K562 (cell line): Measurements from ENCODE around the gene ZNF362. TPM values are rescaled to one million over a fixed set of nuclear protein-coding genes. Genes with fewer than 3 reads are reported as not detected.

ENCODE experiments used
- ATAC-seq: fragments of 200-7000 bp; cut with Tn5 transposase; 3 replicates; pipeline ENCODE4 v1.9.1; 2020; ENCODE audit warnings: moderate library complexity
- BruUV-seq: library from RNA; stranded (reverse); fragments of 400-500 nt; replicated peaks from 2 replicates; lab custom pipeline; 2021; lab: Mats Ljungman, UMichigan
- CTCF ChIA-PET: fragments of 300-600 bp; formaldehyde crosslinking; extraction: SDS; loops from one replicate; lab custom pipeline; 2021; ENCODE audit warnings: low intra/inter-chr PET ratio; lab: Yijun Ruan, JAX
- POLR2A ChIA-PET: fragments of 300-600, 350-650 bp; sonication (Branson Sonifier 250); formaldehyde crosslinking; extraction: SDS; loops from one replicate; lab custom pipeline; 2021; ENCODE audit warnings: antibody characterized with exemption, inconsistent platforms; lab: Yijun Ruan, JAX
- DNase-seq, 4 experiments: peaks; one replicate each; pipeline versions ENCODE4 v3.0.0 to v3.0.0-alpha.2; 2011 to 2018; ENCODE audit warnings: low spot score in 3 of 4, mixed read lengths in 3 of 4; ENCODE audit errors: extremely low read depth in 1 of 4
- FAIRE-seq: peaks from 2 replicates; lab custom pipeline; 2011; peaks lifted over from hg19 to GRCh38; lab: Jason Lieb, UNC
- H2AFZ ChIP-seq: 2 replicates; pipeline ENCODE4 v1.6.0; 2011; ENCODE audit warnings: low read depth, low read length, control low read depth, inconsistent platforms
- H3K27ac ChIP-seq: fragments of 200-600 bp; 3 replicates; pipeline ENCODE4 v1.8.0; 2011; ENCODE audit warnings: low read depth, mild to moderate bottlenecking, control low read depth, inconsistent platforms, low read length, moderate library complexity, mixed read lengths; ENCODE audit errors: extremely low read depth
- H3K27me3 ChIP-seq, 2 experiments: fragments of 300-600 bp in 1 of 2; 2 replicates in 1 of 2; 3 replicates in 1 of 2; pipeline versions ENCODE4 v1.6.0 to v1.8.0; 2011; ENCODE audit warnings: inconsistent platforms in 2 of 2, low read length in 2 of 2, mild to moderate bottlenecking in 1 of 2, mixed read lengths in 1 of 2, moderate library complexity in 1 of 2; ENCODE audit not compliant: control insufficient read depth in 2 of 2, insufficient read depth in 2 of 2
- H3K36me3 ChIP-seq: fragments of 300-600 bp; 3 replicates; pipeline ENCODE4 v1.8.0; 2011; ENCODE audit warnings: mild to moderate bottlenecking, low read length, inconsistent platforms; ENCODE audit not compliant: control insufficient read depth, insufficient read depth
- H3K4me1 ChIP-seq, 2 experiments: fragments of 200-600 bp in 1 of 2; replicated peaks in 1 of 2; 2 replicates in 1 of 2; 3 replicates in 1 of 2; pipeline versions ENCODE4 v1.5.1 to v1.8.0; 2011; ENCODE audit warnings: inconsistent platforms in 2 of 2, low read length in 2 of 2, mild to moderate bottlenecking in 1 of 2, mixed read lengths in 1 of 2, moderate library complexity in 1 of 2; ENCODE audit not compliant: control insufficient read depth in 2 of 2, insufficient read depth in 2 of 2
- H3K4me2 ChIP-seq: 2 replicates; pipeline ENCODE4 v1.6.1; 2011; ENCODE audit warnings: low read length, control low read depth, inconsistent platforms, mixed read lengths; ENCODE audit not compliant: insufficient read depth
- H3K4me3 ChIP-seq: fragments of 200-600 bp; sonication (generic), shearing (Covaris generic); 2 replicates; pipeline ENCODE4 v1.5.1; 2016; ENCODE audit warnings: control low read depth, inconsistent platforms
- H3K79me2 ChIP-seq: fragments of 200-600 bp; 3 replicates; pipeline ENCODE4 v1.8.0; 2011; ENCODE audit warnings: low read length, inconsistent platforms; ENCODE audit not compliant: control insufficient read depth, insufficient read depth
- H3K9ac ChIP-seq, 2 experiments: 2 replicates each; pipeline versions ENCODE4 v1.6.0 to v1.6.1; 2011; ENCODE audit warnings: low read depth in 2 of 2, low read length in 2 of 2, control low read depth in 1 of 2, inconsistent platforms in 1 of 2, mild to moderate bottlenecking in 1 of 2, mixed read lengths in 1 of 2; ENCODE audit not compliant: insufficient read depth in 1 of 2
- H3K9me1 ChIP-seq: one replicate; pipeline ENCODE4 v1.6.0; 2011; ENCODE audit warnings: inconsistent platforms, mild to moderate bottlenecking, low read length, moderate library complexity; ENCODE audit not compliant: control insufficient read depth, insufficient read depth
- H3K9me3 ChIP-seq: replicated peaks from 2 replicates; pipeline ENCODE4 v1.5.1; 2011; ENCODE audit warnings: low read depth, low read length, inconsistent platforms; ENCODE audit not compliant: control insufficient read depth, insufficient read depth
- H4K20me1 ChIP-seq: replicated peaks from 2 replicates; pipeline ENCODE4 v1.6.1; 2011; ENCODE audit warnings: low read length, inconsistent platforms, mixed read lengths; ENCODE audit not compliant: control insufficient read depth, insufficient read depth
- BACH1 ChIP-seq: fragments of 200-800 bp; sonication (Bioruptor generic); IDR thresholded peaks from 2 replicates; pipeline ENCODE4 v1.6.1; 2016; ENCODE audit warnings: missing genetic modification characterization, missing compliant biosample characterization
- EWSR1 ChIP-seq: fragments of 450-650 bp; IDR thresholded peaks from 2 replicates; pipeline ENCODE4 v1.6.1; 2018; ENCODE audit warnings: borderline replicate concordance, mild to moderate bottlenecking, low read depth, moderate library complexity; ENCODE audit not compliant: partially characterized antibody
- MED1 ChIP-seq: sonication (generic); formaldehyde crosslinking; IDR thresholded peaks from 2 replicates; pipeline ENCODE4 v1.8.1; 2023; ENCODE audit warnings: missing genetic modification reagents, borderline replicate concordance
- NEUROD1 ChIP-seq: fragments of 150-350 bp; IDR thresholded peaks from 2 replicates; pipeline ENCODE4 v1.6.1; 2014; ENCODE audit warnings: borderline replicate concordance, low read length, low read depth; ENCODE audit not compliant: partially characterized antibody
- PPARD ChIP-seq: fragments of 250-450 bp; sonication (Bioruptor Pico); IDR thresholded peaks from 2 replicates; pipeline ENCODE4 v1.8.0; 2022; ENCODE audit warnings: inconsistent platforms, mild to moderate bottlenecking, moderate library complexity
- TAF1 ChIP-seq: IDR thresholded peaks from 2 replicates; pipeline ENCODE4 v1.6.1; 2011; ENCODE audit warnings: mild to moderate bottlenecking, low read length, moderate library complexity; ENCODE audit not compliant: insufficient read depth, control insufficient read depth, severe bottlenecking; ENCODE audit errors: extremely low read depth
- TEAD1 ChIP-seq, 2 experiments: fragments of 450-650 bp in 1 of 2; sonication (generic) in 1 of 2; formaldehyde crosslinking; IDR thresholded peaks; 2 replicates each; pipeline versions ENCODE4 v1.4.0 to v1.8.0; 2020 to 2022; ENCODE audit warnings: mild to moderate bottlenecking in 2 of 2, missing genetic modification reagents in 1 of 2
- YY1 ChIP-seq, 3 experiments: IDR thresholded peaks; 2 replicates each; pipeline ENCODE4 v1.6.1; 2011; ENCODE audit warnings: low read length in 2 of 3, mild to moderate bottlenecking in 2 of 3, moderate library complexity in 2 of 3, borderline replicate concordance in 1 of 3, control low read depth in 1 of 3, low read depth in 1 of 3; ENCODE audit not compliant: insufficient read depth in 3 of 3, insufficient replicate concordance in 2 of 3, control insufficient read depth in 1 of 3, insufficient read length in 1 of 3; ENCODE audit errors: extremely low read depth in 1 of 3
- ZNF316 ChIP-seq: fragments of 450-650 bp; IDR thresholded peaks from 2 replicates; pipeline ENCODE4 v1.6.1; 2016
- WGBS: fragments of 100-300 bp; shearing (Covaris generic); methylation state at CpG from one replicate; pipeline ENCODE4 v1.1.6; 2016; ENCODE audit warnings: low coverage, mixed read lengths; ENCODE audit not compliant: insufficient coverage; ENCODE audit errors: missing lambda C conversion rate; 5-methylcytosine and 5-hydroxymethylcytosine counted together
- in situ Hi-C: fragments of 300-500 bp; cut with MboI; formaldehyde crosslinking; loops from 4 replicates; pipeline ENCODE4 v1.15.0; 2018; ENCODE audit warnings: inconsistent platforms, mixed read lengths
- intact Hi-C: fragments of 100-400 bp; cut with micrococcal nuclease; formaldehyde crosslinking; loops from 2 replicates; pipeline ENCODE4 v1.14.2; 2022
- polyA plus RNA-seq, 8 experiments: library from polyadenylated mRNA; depleted of rRNA in 4 of 8; stranded (reverse) in 5 of 8; unstranded in 3 of 8; fragments of >200 nt; fragmentation: Nextera tagmentation in 2 of 8; fragmentation: Illumina TruSeq in 1 of 8; extraction: Ambion mirVana in 2 of 8; extraction: Trizol in 1 of 8; gene quantifications; 2 replicates each; pipeline versions ENCODE4 v1.2.1 to v1.2.3, GENCODE V29; 2011 to 2014; ENCODE audit warnings: inconsistent platforms in 1 of 8, missing spikeins in 1 of 8
- total RNA-seq, 7 experiments: library from RNA; depleted of rRNA in 6 of 7; stranded (reverse); fragments of >200 nt in 6 of 7; fragmentation: Illumina TruSeq in 2 of 7; extraction: Trizol in 2 of 7; gene quantifications; 2 replicates each; pipeline versions ENCODE4 v1.2.1 to v1.2.3, GENCODE V29; 2011 to 2021; ENCODE audit warnings: low replicate concordance in 1 of 7
- TF ChIP-seq, protein P1 (sequence below), 3 experiments: IDR thresholded peaks in 2 of 3; conservative IDR thresholded peaks in 1 of 3; 2 replicates each; pipeline ENCODE4 v1.5.1; 2011 to 2012; ENCODE audit warnings: low read length in 3 of 3, mild to moderate bottlenecking in 3 of 3, control low read depth in 2 of 3, improper control_type of control experiment in 1 of 3, inconsistent platforms in 1 of 3, low read depth in 1 of 3, mixed read lengths in 1 of 3, moderate library complexity in 1 of 3; ENCODE audit not compliant: insufficient read depth in 2 of 3

Gene ZNF362
- total and polyA plus RNA-seq, 9 of the 15 experiments (the other 6 are each of a cell fraction or from before 2014, with no cell fraction given), result 0.01 to 1.1 (median 0.35) TPM; not detected in 1

DNA sequence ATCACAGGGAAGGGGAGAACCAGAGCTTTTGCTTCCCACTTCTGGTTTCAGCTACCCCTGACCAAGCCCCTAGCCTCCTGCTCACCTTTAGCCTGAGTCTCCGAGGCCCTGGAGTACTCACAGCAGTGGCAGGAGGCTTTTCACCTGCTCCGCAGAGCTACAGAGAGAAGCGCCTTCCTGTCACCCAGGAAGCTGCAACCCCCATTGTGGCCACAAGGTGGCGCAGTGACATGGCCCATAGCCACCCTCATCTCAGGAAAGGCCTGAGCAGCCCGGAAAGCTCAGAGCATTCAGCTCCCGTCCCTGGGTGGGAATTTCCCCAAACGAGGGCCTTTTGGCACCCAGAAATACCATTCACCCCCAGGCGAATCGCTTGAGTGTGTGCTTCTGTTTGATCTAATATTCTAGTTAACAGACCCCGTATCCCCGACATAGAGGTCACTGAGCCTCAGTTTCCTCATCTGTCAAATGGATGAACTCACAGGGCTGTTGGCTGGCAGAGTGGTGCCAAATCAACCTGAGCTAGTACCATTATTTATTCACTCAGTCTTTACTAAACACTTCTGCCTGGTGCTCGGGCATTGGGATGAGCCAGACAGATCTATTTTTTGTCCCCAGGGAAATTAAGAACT, 39.3 kb downstream of the ZNF362 start (continued):
- no peak for TF ChIP-seq NEUROD1
- TF ChIP-seq BACH1 (tag), result no peak
- TF ChIP-seq MED1 (CRISPR knock-in tag), result no peak
- TF ChIP-seq EWSR1, result no peak
- no peak for TF ChIP-seq PPARD (CRISPR knock-in tag)
- no peak for TF ChIP-seq TAF1
- TF ChIP-seq ZNF316, result no peak

DNA sequence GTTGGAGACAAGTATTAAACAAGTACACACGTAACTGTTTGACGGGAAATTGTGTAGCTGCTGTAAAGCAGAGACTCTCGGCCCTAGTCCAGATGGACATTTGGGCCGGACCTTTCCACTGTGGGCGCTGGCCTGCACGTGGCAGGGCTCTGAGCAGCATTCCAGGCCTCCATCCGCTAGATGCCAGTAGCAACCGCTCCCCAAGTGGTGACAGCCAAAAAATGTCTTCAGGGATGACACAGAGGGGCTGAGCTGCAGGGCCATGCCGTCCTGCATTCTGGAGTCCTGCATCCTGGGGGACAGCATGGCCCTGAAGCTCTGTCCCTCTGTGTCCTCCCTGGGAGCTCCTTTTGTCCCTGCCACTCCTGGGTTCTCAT, 39.8 kb downstream of the ZNF362 start:
- H2AFZ ChIP-seq, result no peak overlapping the region
- peaks cover 0 to 23% of the 10 kb centered on the region in 2 experiments; a peak in 3 of 5 replicates for H3K27me3 ChIP-seq
- H3K79me2 ChIP-seq, result no peaks in the 10 kb centered on the region
- no TSS peak for BruUV-seq
- peaks cover 4% of the 10 kb centered on the region; the same call in 1 of the 2 replicates for H4K20me1 ChIP-seq
- no peaks in the 10 kb centered on the region for H3K9me1 ChIP-seq
- intact Hi-C loops (loop anchor here (10.0 kb wide), 1 partner anchor 161 kb away; no protein-coding TSS in a partner anchor), in situ Hi-C loops (loop anchor here (5.0 to 10.0 kb wide), 3 partner anchors 71 to 316 kb away; no protein-coding TSS in a partner anchor)
- no peaks in the 10 kb centered on the region for H3K9me3 ChIP-seq
- TF ChIP-seq TEAD1 (CRISPR knock-in tag; IDR thresholded peaks at IDR 0.05) (0 out of 4 replicates have a peak, but pooled peaks of 1 of the 2 experiments have one; percentile 25), YY1 (IDR thresholded peaks at IDR 0.05; ENCODE audit: borderline replicate concordance in 1 of 3, control insufficient read depth in 1 of 3, extremely low read depth in 1 of 3, insufficient read depth in 3 of 3, insufficient read length in 1 of 3, insufficient replicate concordance in 2 of 3, low read depth in 1 of 3, low read length in 2 of 3) (no peak)
- TF ChIP-seq, protein P1, sequence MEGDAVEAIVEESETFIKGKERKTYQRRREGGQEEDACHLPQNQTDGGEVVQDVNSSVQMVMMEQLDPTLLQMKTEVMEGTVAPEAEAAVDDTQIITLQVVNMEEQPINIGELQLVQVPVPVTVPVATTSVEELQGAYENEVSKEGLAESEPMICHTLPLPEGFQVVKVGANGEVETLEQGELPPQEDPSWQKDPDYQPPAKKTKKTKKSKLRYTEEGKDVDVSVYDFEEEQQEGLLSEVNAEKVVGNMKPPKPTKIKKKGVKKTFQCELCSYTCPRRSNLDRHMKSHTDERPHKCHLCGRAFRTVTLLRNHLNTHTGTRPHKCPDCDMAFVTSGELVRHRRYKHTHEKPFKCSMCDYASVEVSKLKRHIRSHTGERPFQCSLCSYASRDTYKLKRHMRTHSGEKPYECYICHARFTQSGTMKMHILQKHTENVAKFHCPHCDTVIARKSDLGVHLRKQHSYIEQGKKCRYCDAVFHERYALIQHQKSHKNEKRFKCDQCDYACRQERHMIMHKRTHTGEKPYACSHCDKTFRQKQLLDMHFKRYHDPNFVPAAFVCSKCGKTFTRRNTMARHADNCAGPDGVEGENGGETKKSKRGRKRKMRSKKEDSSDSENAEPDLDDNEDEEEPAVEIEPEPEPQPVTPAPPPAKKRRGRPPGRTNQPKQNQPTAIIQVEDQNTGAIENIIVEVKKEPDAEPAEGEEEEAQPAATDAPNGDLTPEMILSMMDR (IDR thresholded peaks at IDR 0.05 in 2 of 3, conservative IDR thresholded peaks at IDR 0.05 in 1 of 3; ENCODE audit: insufficient read depth in 2 of 3, low read depth in 1 of 3, low read length in 3 of 3), result peak in 1 of 3 experiments; percentile 27; a peak in 2 of 6 replicates
- H3K4me2 ChIP-seq, result no peak overlapping the region
- DNase-seq (no peak), ATAC-seq (no peak), FAIRE-seq (no peak)
- H3K4me3 ChIP-seq, result no peak overlapping the region
- H3K36me3 ChIP-seq, result no peaks in the 10 kb centered on the region
- H3K4me1 ChIP-seq, result peaks cover 0 to 6% of the 10 kb centered on the region in 2 experiments; a peak in 1 of 5 replicates
- H3K27ac ChIP-seq, result no peak overlapping the region
- 15% methylated on average over 9 of the region's 9 CpGs for WGBS
- no peak overlapping the region for H3K9ac ChIP-seq
- POLR2A ChIA-PET, result interaction anchor here (0.5 to 1.0 kb wide), 4 partner anchors 16 to 68 kb away, joined by 3 to 5 read pairs (median 4); no protein-coding TSS in a partner anchor
- CTCF ChIA-PET, result interaction anchor here (1.5 to 4.1 kb wide), 5 partner anchors 55 to 174 kb away, joined by 7 to 59 read pairs (median 10); no protein-coding TSS in a partner anchor
